ENCODE measurements around the gene ATL3. TPM values are rescaled to one million over a fixed set of nuclear protein-coding genes. Genes with fewer than 3 reads are reported as not detected.

Gene ATL3
- total and polyA plus RNA-seq, 2 experiments from 2014 or later, result 8.7 to 36.2 TPM

GRCh38 chr11:63710476-63711217, 39.5 kb upstream of the ATL3 start:
- DNase-seq (ENCODE audit: low spot score), result peak; percentile 83
- Histone ChIP-seq H3K4me3 (no peak overlapping the region), H3K36me3 (replicated peaks; ENCODE audit: insufficient read depth, low read depth) (no peaks in the 10 kb centered on the region), H3K27ac (peak overlapping the region; percentile 29), H4K20me1 (ENCODE audit: insufficient read depth, poor library complexity, severe bottlenecking) (peaks cover 7% of the 10 kb centered on the region), H3K79me2 (peaks cover 79% of the 10 kb centered on the region), H3K4me1 (ENCODE audit: insufficient read depth) (peaks cover 6% of the 10 kb centered on the region), H2AFZ (no peak overlapping the region), H3K9me2 (replicated peaks; ENCODE audit: insufficient read depth) (no peaks in the 10 kb centered on the region), H3K27me3 (no peaks in the 10 kb centered on the region), H3K4me2 (peak overlapping the region; percentile 62), H3K9me3 (ENCODE audit: low read depth) (no peaks in the 10 kb centered on the region)
- WGBS (ENCODE audit: low lambda C conversion rate, missing lambda C conversion rate), result 49% methylated on average over 11 of the region's 11 CpGs
- TF ChIP-seq EZH2 (IDR thresholded peaks at IDR 0.05; ENCODE audit: borderline replicate concordance) (no peak), CTCF (IDR thresholded peaks at IDR 0.05; ENCODE audit: poor library complexity) (peak; percentile 33)

GRCh38 chr11:63709336-63709884, 38.2 kb upstream of the ATL3 start:
- peaks cover 13% of the 10 kb centered on the region for H4K20me1 ChIP-seq (ENCODE audit: insufficient read depth, poor library complexity, severe bottlenecking)
- WGBS (ENCODE audit: low lambda C conversion rate, missing lambda C conversion rate), result 81% methylated on average over 3 of the region's 3 CpGs
- DNase-seq (ENCODE audit: low spot score), result no peak

GRCh38 chr11:63708764-63709163, 37.6 kb upstream of the ATL3 start:
- H3K27me3 ChIP-seq, result no peaks in the 10 kb centered on the region
- TF ChIP-seq CTCF (IDR thresholded peaks at IDR 0.05; ENCODE audit: poor library complexity), result no peak
- TF ChIP-seq EZH2phosphoT487 (IDR thresholded peaks at IDR 0.05; ENCODE audit: low read depth, severe bottlenecking, unreplicated experiment), result no peak
- TF ChIP-seq EZH2 (IDR thresholded peaks at IDR 0.05; ENCODE audit: borderline replicate concordance), result no peak
- WGBS (ENCODE audit: low lambda C conversion rate, missing lambda C conversion rate), result 93% methylated on average over 1 of the region's 1 CpG
- peaks cover 6% of the 10 kb centered on the region for H3K4me1 ChIP-seq (ENCODE audit: insufficient read depth)
- H3K9me2 ChIP-seq (replicated peaks; ENCODE audit: insufficient read depth), result no peaks in the 10 kb centered on the region
- no peak overlapping the region for H3K27ac ChIP-seq
- no peak overlapping the region for H2AFZ ChIP-seq
- H3K4me2 ChIP-seq, result no peak overlapping the region
- H4K20me1 ChIP-seq (ENCODE audit: insufficient read depth, poor library complexity, severe bottlenecking), result peaks cover 13% of the 10 kb centered on the region
- no peak overlapping the region for H3K4me3 ChIP-seq
- no peaks in the 10 kb centered on the region for H3K36me3 ChIP-seq (replicated peaks; ENCODE audit: insufficient read depth, low read depth)
- no peak for DNase-seq (ENCODE audit: low spot score)
- no peaks in the 10 kb centered on the region for H3K9me3 ChIP-seq (ENCODE audit: low read depth)
- peaks cover 78% of the 10 kb centered on the region for H3K79me2 ChIP-seq

More at GRCh38 chr11:63709336-63709884, 38.2 kb upstream of the ATL3 start:
- no peak overlapping the region for H3K4me3 ChIP-seq
- H3K27ac ChIP-seq, result no peak overlapping the region
- no peak overlapping the region for H3K4me2 ChIP-seq
- TF ChIP-seq EZH2phosphoT487 (IDR thresholded peaks at IDR 0.05; ENCODE audit: low read depth, severe bottlenecking, unreplicated experiment) (no peak), EZH2 (IDR thresholded peaks at IDR 0.05; ENCODE audit: borderline replicate concordance) (no peak), CTCF (IDR thresholded peaks at IDR 0.05; ENCODE audit: poor library complexity) (no peak)
- peaks cover 78% of the 10 kb centered on the region for H3K79me2 ChIP-seq
- H2AFZ ChIP-seq, result no peak overlapping the region
- no peaks in the 10 kb centered on the region for H3K27me3 ChIP-seq
- no peaks in the 10 kb centered on the region for H3K9me3 ChIP-seq (ENCODE audit: low read depth)
- no peaks in the 10 kb centered on the region for H3K9me2 ChIP-seq (replicated peaks; ENCODE audit: insufficient read depth)
- no peaks in the 10 kb centered on the region for H3K36me3 ChIP-seq (replicated peaks; ENCODE audit: insufficient read depth, low read depth)
- peaks cover 6% of the 10 kb centered on the region for H3K4me1 ChIP-seq (ENCODE audit: insufficient read depth)

Measured in hepatocyte (in vitro differentiated cells).